H9 (cell line): ENCODE results near the gene CFAP91. TPM values are rescaled to one million over a fixed set of nuclear protein-coding genes. Genes with fewer than 3 reads are reported as not detected.

Source experiments
- DNase-seq: peaks from one replicate; pipeline ENCODE4 v3.0.0-alpha.2; 2017
- H2AFZ ChIP-seq: one replicate; pipeline ENCODE4 v1.6.1; 2013; ENCODE audit warnings: mild to moderate bottlenecking, low read length, control low read depth, moderate library complexity
- H2AK5ac ChIP-seq: 2 replicates; pipeline ENCODE4 v1.6.1; 2013; ENCODE audit warnings: low read length, control low read depth, mixed read lengths; ENCODE audit not compliant: insufficient read length
- H2BK120ac ChIP-seq: one replicate; pipeline ENCODE4 v1.6.1; 2013; ENCODE audit warnings: low read depth, mild to moderate bottlenecking, low read length, control low read depth, inconsistent platforms; ENCODE audit not compliant: poor library complexity, severe bottlenecking
- H2BK12ac ChIP-seq: 2 replicates; pipeline ENCODE4 v1.6.1; 2013; ENCODE audit warnings: low read length, control low read depth, mixed read lengths, low read depth; ENCODE audit not compliant: insufficient read length
- H2BK15ac ChIP-seq: 2 replicates; pipeline ENCODE4 v1.6.1; 2013; ENCODE audit warnings: low read depth, low read length, control low read depth
- H2BK20ac ChIP-seq: one replicate; pipeline ENCODE4 v1.6.1; 2013; ENCODE audit warnings: low read depth, mild to moderate bottlenecking, low read length, control low read depth, inconsistent platforms; ENCODE audit not compliant: poor library complexity, severe bottlenecking
- H2BK5ac ChIP-seq: 2 replicates; pipeline ENCODE4 v1.6.1; 2013; ENCODE audit warnings: low read length, control low read depth, mixed read lengths; ENCODE audit not compliant: insufficient read length
- H3K14ac ChIP-seq: 2 replicates; pipeline ENCODE4 v1.6.1; 2013; ENCODE audit warnings: low read length, control low read depth; ENCODE audit not compliant: insufficient read depth
- H3K18ac ChIP-seq: 2 replicates; pipeline ENCODE4 v1.6.1; 2013; ENCODE audit warnings: low read depth, mild to moderate bottlenecking, mixed read lengths, low read length, control low read depth; ENCODE audit not compliant: insufficient read length
- H3K23ac ChIP-seq: 2 replicates; pipeline ENCODE4 v1.6.1; 2013; ENCODE audit warnings: low read length, control low read depth, mixed read lengths, low read depth; ENCODE audit not compliant: insufficient read length
- H3K23me2 ChIP-seq: 2 replicates; pipeline ENCODE4 v1.6.1; 2013; ENCODE audit warnings: low read depth, mild to moderate bottlenecking, mixed read lengths, low read length, control low read depth; ENCODE audit not compliant: insufficient read length, poor library complexity, severe bottlenecking
- H3K27ac ChIP-seq: 2 replicates; pipeline ENCODE4 v1.5.1; 2013; ENCODE audit warnings: low read length, control low read depth, mixed read lengths, low read depth; ENCODE audit not compliant: insufficient read length
- H3K27me3 ChIP-seq: 2 replicates; pipeline ENCODE4 v1.6.1; 2013; ENCODE audit warnings: low read length, control low read depth, inconsistent platforms; ENCODE audit not compliant: insufficient read depth
- H3K4ac ChIP-seq: 2 replicates; pipeline ENCODE4 v1.6.1; 2013; ENCODE audit warnings: low read depth, mild to moderate bottlenecking, control low read depth, inconsistent platforms, low read length, moderate library complexity
- H3K4me1 ChIP-seq: 2 replicates; pipeline ENCODE4 v1.6.1; 2013; ENCODE audit warnings: low read length, control low read depth, inconsistent platforms; ENCODE audit not compliant: insufficient read depth
- H3K4me2 ChIP-seq: 2 replicates; pipeline ENCODE4 v1.6.1; 2013; ENCODE audit warnings: low read length, control low read depth, mixed read lengths; ENCODE audit not compliant: insufficient read length, insufficient read depth
- H3K56ac ChIP-seq: 2 replicates; pipeline ENCODE4 v1.6.1; 2013; ENCODE audit warnings: low read depth, mild to moderate bottlenecking, mixed read lengths, low read length, control low read depth; ENCODE audit not compliant: insufficient read length
- H3K79me1 ChIP-seq: 2 replicates; pipeline ENCODE4 v1.6.1; 2013; ENCODE audit warnings: low read depth, mild to moderate bottlenecking, moderate library complexity, low read length, control low read depth, inconsistent platforms; ENCODE audit not compliant: insufficient read depth, poor library complexity, severe bottlenecking
- H3K79me2 ChIP-seq: 2 replicates; pipeline ENCODE4 v1.6.1; 2013; ENCODE audit warnings: low read length, control low read depth, inconsistent platforms; ENCODE audit not compliant: insufficient read depth
- H3K9ac ChIP-seq: 2 replicates; pipeline ENCODE4 v1.6.1; 2013; ENCODE audit warnings: low read length, control low read depth, mixed read lengths; ENCODE audit not compliant: insufficient read length; ENCODE audit errors: extremely low read depth
- H3K9me3 ChIP-seq: one replicate; pipeline ENCODE4 v1.6.1; 2013; ENCODE audit warnings: low read depth, low read length, inconsistent platforms; ENCODE audit not compliant: control insufficient read depth
- H3T11ph ChIP-seq: one replicate; pipeline ENCODE4 v1.6.1; 2013; ENCODE audit warnings: mild to moderate bottlenecking, low read length, control low read depth, inconsistent platforms
- H4K20me1 ChIP-seq: one replicate; pipeline ENCODE4 v1.6.1; 2013; ENCODE audit not compliant: control insufficient read depth, insufficient read length, insufficient read depth
- H4K5ac ChIP-seq: 2 replicates; pipeline ENCODE4 v1.6.1; 2013; ENCODE audit warnings: low read depth, mild to moderate bottlenecking, mixed read lengths, low read length, control low read depth; ENCODE audit not compliant: insufficient read length
- H4K8ac ChIP-seq: replicated peaks from 2 replicates; pipeline ENCODE4 v1.6.1; 2013; ENCODE audit warnings: low read length, control low read depth, mixed read lengths, low read depth; ENCODE audit not compliant: insufficient read length
- H4K91ac ChIP-seq: 2 replicates; pipeline ENCODE4 v1.6.1; 2013; ENCODE audit warnings: low read depth, mild to moderate bottlenecking, moderate library complexity, mixed read lengths, low read length, control low read depth; ENCODE audit not compliant: insufficient read length
- H3K27ac Mint-ChIP-seq, 3 experiments: 2 replicates in 2 of 3; 3 replicates in 1 of 3; pipeline ENCODE4 v1.8.0; 2020 to 2021; ENCODE audit warnings: mixed read lengths in 3 of 3, mild to moderate bottlenecking in 1 of 3, moderate library complexity in 1 of 3
- H3K27me3 Mint-ChIP-seq: 2 replicates; pipeline ENCODE4 v1.8.0; 2021; ENCODE audit warnings: low read depth, mild to moderate bottlenecking, moderate library complexity, mixed read lengths
- H3K36me3 Mint-ChIP-seq, 3 experiments: 2 replicates in 2 of 3; 3 replicates in 1 of 3; pipeline ENCODE4 v1.8.0; 2020 to 2021; ENCODE audit warnings: low read depth in 3 of 3, mixed read lengths in 3 of 3; ENCODE audit not compliant: insufficient read depth in 1 of 3
- H3K4me1 Mint-ChIP-seq, 2 experiments: 2 replicates each; pipeline ENCODE4 v1.8.0; 2020; ENCODE audit warnings: mixed read lengths in 2 of 2
- H3K4me3 Mint-ChIP-seq, 2 experiments: 2 replicates in 1 of 2; 3 replicates in 1 of 2; pipeline ENCODE4 v1.8.0; 2020 to 2021; ENCODE audit warnings: mild to moderate bottlenecking in 2 of 2, mixed read lengths in 2 of 2, moderate library complexity in 1 of 2
- H3K9me3 Mint-ChIP-seq, 2 experiments: 2 replicates in 1 of 2; 3 replicates in 1 of 2; pipeline ENCODE4 v1.8.0; 2020; ENCODE audit warnings: mild to moderate bottlenecking in 2 of 2, mixed read lengths in 2 of 2, moderate library complexity in 1 of 2
- CTCF ChIP-seq: fragments of 200-600 bp; sonication (generic); conservative IDR thresholded peaks from 3 replicates; pipeline ENCODE4 v1.8.0; 2021; ENCODE audit warnings: antibody characterized with exemption, mild to moderate bottlenecking
- WGBS: extraction: QIAGEN DNeasy Blood & Tissue Kit; methylation state at CpG from one replicate; pipeline ENCODE4 v1.1.7; 2013; ENCODE audit warnings: missing lambda C conversion rate, low lambda C conversion rate, mixed read lengths; ENCODE audit not compliant: insufficient read length; ENCODE audit errors: extremely low coverage; 5-methylcytosine and 5-hydroxymethylcytosine counted together
- total RNA-seq: library from RNA; stranded (reverse); gene quantifications from 2 replicates; pipeline ENCODE4 v1.2.1, GENCODE V29; 2021

Gene CFAP91
- total RNA-seq, 1 experiment from 2014 or later = 2.3 TPM

DNA sequence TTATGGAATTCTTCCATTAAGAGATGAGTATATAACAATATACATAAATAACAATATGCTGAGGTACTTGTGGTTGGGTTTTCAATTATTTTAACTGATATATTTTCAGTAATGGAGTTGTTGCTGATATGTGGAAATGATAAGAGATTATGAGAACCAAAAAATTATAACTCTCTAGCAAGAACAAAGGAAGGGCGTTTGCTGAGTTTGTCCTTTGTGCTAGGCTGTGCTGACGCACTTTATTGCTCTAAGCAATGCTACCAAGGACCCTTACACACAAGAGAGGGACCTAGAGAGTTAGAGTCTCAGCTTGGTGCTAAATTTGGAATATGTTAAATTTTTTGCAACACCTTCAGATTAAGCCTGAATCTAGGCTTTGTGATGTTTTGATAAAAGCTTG, 24.1 kb downstream of the CFAP91 start:
- no CpG with 5 or more reads among the region's 2 CpGs for WGBS
- Histone ChIP-seq H3K27me3 (no peaks in the 10 kb centered on the region), H2BK120ac (no peak overlapping the region), H2BK15ac (no peak overlapping the region), H2AK5ac (no peak overlapping the region), H3T11ph (no peak overlapping the region), H2BK12ac (no peak overlapping the region), H4K20me1 (no peaks in the 10 kb centered on the region), H2AFZ (no peak overlapping the region), H2BK20ac (no peak overlapping the region), H4K91ac (no peak overlapping the region), H3K23ac (no peak overlapping the region), H3K56ac (no peak overlapping the region), H3K4ac (no peak overlapping the region), H3K9me3 (no peaks in the 10 kb centered on the region), H4K5ac (no peak overlapping the region), H3K9ac (no peak overlapping the region), H4K8ac (no peak overlapping the region), H3K79me2 (no peaks in the 10 kb centered on the region), H3K18ac (no peak overlapping the region), H3K4me2 (no peak overlapping the region), H3K23me2 (no peaks in the 10 kb centered on the region), H2BK5ac (no peak overlapping the region), H3K4me1 (0 out of 2 replicates have a peak, but pooled peaks cover 3% of the 10 kb centered on the region), H3K14ac (no peak overlapping the region), H3K27ac (no peak overlapping the region), H3K79me1 (no peaks in the 10 kb centered on the region)
- TF ChIP-seq CTCF = no peak
- DNase-seq = no peak
- H3K36me3 Mint-ChIP-seq = no peaks in the 10 kb centered on the region
- H3K4me1 Mint-ChIP-seq = peaks cover 0 to 5% of the 10 kb centered on the region in 2 experiments; a peak in 2 of 4 replicates
- no peaks in the 10 kb centered on the region for H3K9me3 Mint-ChIP-seq
- no peak overlapping the region for H3K4me3 Mint-ChIP-seq
- no peak overlapping the region for H3K27ac Mint-ChIP-seq
- no peaks in the 10 kb centered on the region; the same call in 1 of the 2 replicates for H3K27me3 Mint-ChIP-seq
